Ishikawa (cell line): Measurements from ENCODE around the gene AK9.

Source experiments
- CEBPB ChIP-seq: IDR thresholded peaks from 2 replicates; pipeline ENCODE4 v1.6.1; 2012
- CREB1 ChIP-seq: IDR thresholded peaks from 2 replicates; pipeline ENCODE4 v1.6.1; 2012; ENCODE audit warnings: low read depth
- EGR1 ChIP-seq: IDR thresholded peaks from 2 replicates; pipeline ENCODE4 v1.6.1; 2012
- EP300 ChIP-seq: IDR thresholded peaks from 2 replicates; pipeline ENCODE4 v1.6.1; 2012; ENCODE audit warnings: borderline replicate concordance
- FOXM1 ChIP-seq: IDR thresholded peaks from 2 replicates; pipeline ENCODE4 v1.6.1; 2012; ENCODE audit warnings: low read depth, borderline replicate concordance
- NFIC ChIP-seq: IDR thresholded peaks from 2 replicates; pipeline ENCODE4 v1.6.1; 2012
- RAD21 ChIP-seq: IDR thresholded peaks from 2 replicates; pipeline ENCODE4 v1.6.1; 2012; ENCODE audit warnings: low read depth
- TAF1 ChIP-seq: IDR thresholded peaks from 2 replicates; pipeline ENCODE4 v1.6.1; 2012; ENCODE audit warnings: low read depth, mild to moderate bottlenecking
- TCF12 ChIP-seq: IDR thresholded peaks from 2 replicates; pipeline ENCODE4 v1.6.1; 2012; ENCODE audit warnings: low read depth
- TEAD4 ChIP-seq: IDR thresholded peaks from 2 replicates; pipeline ENCODE4 v1.6.1; 2012
- YY1 ChIP-seq: IDR thresholded peaks from 2 replicates; pipeline ENCODE4 v1.6.1; 2012; ENCODE audit warnings: low read depth
- ZBTB7A ChIP-seq: IDR thresholded peaks from 2 replicates; pipeline ENCODE4 v1.6.1; 2012; ENCODE audit warnings: low read depth
- TF ChIP-seq, protein P1 (sequence below): IDR thresholded peaks from 2 replicates; pipeline ENCODE4 v1.6.1; 2012
- TF ChIP-seq, protein P2 (sequence below): IDR thresholded peaks from 2 replicates; pipeline ENCODE4 v1.6.1; 2012; ENCODE audit warnings: low read depth, mild to moderate bottlenecking
- TF ChIP-seq, protein P3 (sequence below): IDR thresholded peaks from 2 replicates; pipeline ENCODE4 v1.6.1; 2012

AK9 gene

DNA sequence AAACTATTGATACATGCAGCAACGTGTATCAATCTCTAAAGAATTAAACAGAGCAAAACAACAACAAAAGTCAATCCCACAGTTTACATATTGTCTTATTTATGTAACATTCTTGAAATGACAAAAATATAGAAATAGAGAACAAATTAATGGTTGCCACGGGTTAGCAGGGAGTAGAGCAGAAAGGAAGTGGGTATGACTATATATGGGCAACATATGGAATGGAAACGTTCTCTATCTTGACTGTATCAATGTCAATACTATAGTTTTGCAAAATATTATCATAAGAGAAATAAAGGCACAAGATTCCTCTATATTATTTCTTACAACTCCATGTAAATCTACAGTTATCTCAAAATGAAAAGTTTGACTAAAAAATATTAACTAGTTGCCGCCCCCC is 12.8 kb downstream of the AK9 start:
- TF ChIP-seq CEBPB (no peak), FOXM1 (no peak), ZBTB7A (no peak), CREB1 (no peak)

DNA sequence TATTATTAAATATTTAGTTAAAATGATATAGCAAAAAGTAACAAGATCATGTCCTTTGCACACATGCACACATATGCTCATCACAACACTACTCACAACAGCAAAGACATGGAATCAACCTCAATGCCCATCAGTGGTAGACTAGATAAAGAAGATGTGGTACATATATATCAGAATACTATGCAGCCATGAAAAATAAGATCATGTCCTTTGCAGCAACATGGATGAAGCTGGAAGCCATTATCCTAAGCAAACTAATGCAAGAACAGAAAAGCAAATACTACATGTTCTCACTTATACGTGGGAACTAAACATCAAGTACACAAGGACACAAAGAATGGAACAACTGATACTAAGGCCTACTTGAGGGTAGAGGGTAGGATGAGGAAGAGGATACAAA is 14.3 kb downstream of the AK9 start:
- TF ChIP-seq YY1 (no peak), TAF1 (no peak), EP300 (no peak), TCF12 (no peak), RAD21 (no peak), TEAD4 (no peak), FOXM1 (no peak)
- TF ChIP-seq, protein P1, sequence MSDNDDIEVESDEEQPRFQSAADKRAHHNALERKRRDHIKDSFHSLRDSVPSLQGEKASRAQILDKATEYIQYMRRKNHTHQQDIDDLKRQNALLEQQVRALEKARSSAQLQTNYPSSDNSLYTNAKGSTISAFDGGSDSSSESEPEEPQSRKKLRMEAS: no peak

DNA sequence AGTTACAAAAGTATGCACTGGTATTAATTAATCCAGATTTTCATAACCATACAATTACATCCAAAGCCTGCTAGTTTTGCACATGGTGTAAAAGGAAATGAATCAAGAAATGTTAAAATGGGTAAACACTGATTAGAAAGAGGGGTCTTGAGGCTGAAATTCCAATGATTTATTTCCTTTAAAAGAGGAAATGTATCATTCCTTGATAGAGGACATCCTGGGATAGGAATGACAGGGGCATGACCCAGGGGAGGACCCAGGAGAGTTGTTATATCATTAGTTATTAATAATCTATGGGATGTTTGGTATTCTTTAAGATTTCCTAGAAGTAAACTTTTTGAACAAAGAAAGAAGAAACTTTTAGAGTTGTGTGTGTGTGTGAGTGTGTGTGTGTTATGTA is 18.2 kb downstream of the AK9 start:
- TF ChIP-seq TAF1: no peak

DNA sequence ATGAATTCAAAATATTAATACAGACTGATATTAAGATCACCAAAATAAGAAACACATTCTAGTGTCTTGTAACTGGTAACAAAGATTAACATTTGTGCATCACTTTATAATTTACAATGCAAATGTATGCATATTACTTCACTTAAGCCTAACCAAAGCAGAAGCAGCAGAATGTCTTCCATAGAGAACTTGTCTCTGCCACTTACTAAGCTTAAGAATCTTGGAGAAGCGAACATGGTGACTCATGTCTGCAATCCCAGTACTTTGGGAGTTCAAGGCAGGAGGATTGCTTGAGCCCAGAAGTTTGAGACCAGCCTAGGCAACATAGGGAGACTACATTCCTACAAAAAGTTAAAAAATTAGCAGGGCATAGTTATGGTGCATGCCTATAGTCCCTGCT is 18.8 kb downstream of the AK9 start:
- TF ChIP-seq EGR1: no peak
- no peak for TF ChIP-seq EP300
- TF ChIP-seq TEAD4: no peak
- TF ChIP-seq, protein P2, sequence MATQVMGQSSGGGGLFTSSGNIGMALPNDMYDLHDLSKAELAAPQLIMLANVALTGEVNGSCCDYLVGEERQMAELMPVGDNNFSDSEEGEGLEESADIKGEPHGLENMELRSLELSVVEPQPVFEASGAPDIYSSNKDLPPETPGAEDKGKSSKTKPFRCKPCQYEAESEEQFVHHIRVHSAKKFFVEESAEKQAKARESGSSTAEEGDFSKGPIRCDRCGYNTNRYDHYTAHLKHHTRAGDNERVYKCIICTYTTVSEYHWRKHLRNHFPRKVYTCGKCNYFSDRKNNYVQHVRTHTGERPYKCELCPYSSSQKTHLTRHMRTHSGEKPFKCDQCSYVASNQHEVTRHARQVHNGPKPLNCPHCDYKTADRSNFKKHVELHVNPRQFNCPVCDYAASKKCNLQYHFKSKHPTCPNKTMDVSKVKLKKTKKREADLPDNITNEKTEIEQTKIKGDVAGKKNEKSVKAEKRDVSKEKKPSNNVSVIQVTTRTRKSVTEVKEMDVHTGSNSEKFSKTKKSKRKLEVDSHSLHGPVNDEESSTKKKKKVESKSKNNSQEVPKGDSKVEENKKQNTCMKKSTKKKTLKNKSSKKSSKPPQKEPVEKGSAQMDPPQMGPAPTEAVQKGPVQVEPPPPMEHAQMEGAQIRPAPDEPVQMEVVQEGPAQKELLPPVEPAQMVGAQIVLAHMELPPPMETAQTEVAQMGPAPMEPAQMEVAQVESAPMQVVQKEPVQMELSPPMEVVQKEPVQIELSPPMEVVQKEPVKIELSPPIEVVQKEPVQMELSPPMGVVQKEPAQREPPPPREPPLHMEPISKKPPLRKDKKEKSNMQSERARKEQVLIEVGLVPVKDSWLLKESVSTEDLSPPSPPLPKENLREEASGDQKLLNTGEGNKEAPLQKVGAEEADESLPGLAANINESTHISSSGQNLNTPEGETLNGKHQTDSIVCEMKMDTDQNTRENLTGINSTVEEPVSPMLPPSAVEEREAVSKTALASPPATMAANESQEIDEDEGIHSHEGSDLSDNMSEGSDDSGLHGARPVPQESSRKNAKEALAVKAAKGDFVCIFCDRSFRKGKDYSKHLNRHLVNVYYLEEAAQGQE: no peak
- no peak for TF ChIP-seq YY1
- no peak for TF ChIP-seq NFIC
- TF ChIP-seq RAD21: no peak
- no peak for TF ChIP-seq TAF1
- no peak for TF ChIP-seq TCF12
- TF ChIP-seq, protein P1: no peak
- TF ChIP-seq, protein P3, sequence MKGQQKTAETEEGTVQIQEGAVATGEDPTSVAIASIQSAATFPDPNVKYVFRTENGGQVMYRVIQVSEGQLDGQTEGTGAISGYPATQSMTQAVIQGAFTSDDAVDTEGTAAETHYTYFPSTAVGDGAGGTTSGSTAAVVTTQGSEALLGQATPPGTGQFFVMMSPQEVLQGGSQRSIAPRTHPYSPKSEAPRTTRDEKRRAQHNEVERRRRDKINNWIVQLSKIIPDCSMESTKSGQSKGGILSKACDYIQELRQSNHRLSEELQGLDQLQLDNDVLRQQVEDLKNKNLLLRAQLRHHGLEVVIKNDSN: no peak
- TF ChIP-seq CREB1: no peak
- TF ChIP-seq FOXM1: no peak
- TF ChIP-seq ZBTB7A: no peak
- TF ChIP-seq CEBPB: no peak

DNA sequence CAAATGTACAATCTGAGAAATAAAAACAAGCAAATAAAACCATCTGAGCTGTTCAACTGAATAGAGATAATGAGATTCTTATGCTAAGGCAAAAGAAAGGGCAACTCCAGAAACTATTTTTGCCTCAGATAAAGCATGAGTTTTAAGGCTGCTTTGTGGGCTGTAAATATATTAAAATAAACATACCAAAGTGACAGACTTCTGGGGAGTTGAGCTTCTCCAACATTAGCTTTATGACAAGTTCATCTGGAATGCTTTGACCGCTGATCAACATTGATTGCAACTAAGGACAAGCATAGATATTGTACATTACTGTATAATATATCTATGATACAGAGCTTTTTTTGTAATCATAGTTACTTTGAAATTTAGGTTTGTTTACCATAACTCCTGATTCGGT is 19.3 kb downstream of the AK9 start:
- TF ChIP-seq EGR1 (no peak), FOXM1 (no peak), NFIC (no peak), RAD21 (no peak), TCF12 (no peak), YY1 (no peak), EP300 (no peak), TEAD4 (no peak), TAF1 (no peak), CREB1 (no peak), CEBPB (no peak), ZBTB7A (no peak)
- TF ChIP-seq, protein P3: no peak
- TF ChIP-seq, protein P2: no peak
- TF ChIP-seq, protein P1: no peak

DNA sequence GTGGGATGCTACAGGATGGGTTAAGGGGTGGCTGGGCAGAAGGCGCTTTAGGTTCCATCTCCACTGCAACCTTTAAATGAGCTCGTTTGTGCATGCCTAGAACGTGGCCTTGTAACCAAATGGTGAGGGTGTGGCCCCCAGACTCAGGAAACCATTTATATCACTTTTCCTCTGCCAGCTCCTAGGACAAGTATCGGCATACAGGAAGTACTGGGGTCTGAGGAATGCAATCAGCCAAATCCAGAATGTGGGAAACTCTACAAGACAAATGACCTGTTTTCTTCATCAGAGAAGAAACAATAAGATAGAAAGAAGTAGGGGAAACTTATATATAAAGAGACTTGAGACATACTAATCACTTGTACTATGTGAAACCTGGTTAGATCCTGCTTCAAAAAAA is 21.2 kb downstream of the AK9 start:
- no peak for TF ChIP-seq YY1
- TF ChIP-seq, protein P2: no peak
- no peak for TF ChIP-seq TEAD4
- no peak for TF ChIP-seq RAD21
- TF ChIP-seq, protein P1: no peak
- TF ChIP-seq TAF1: no peak
- no peak for TF ChIP-seq NFIC
- TF ChIP-seq TCF12: no peak
- TF ChIP-seq, protein P3: no peak
- no peak for TF ChIP-seq EP300
- TF ChIP-seq FOXM1: no peak
- TF ChIP-seq CREB1: no peak
